AG10803 (cell line): ENCODE measurements around the gene NT5DC3.

Experiments
- DNase-seq: peaks from one replicate; pipeline ENCODE4 v3.0.0; 2010; ENCODE audit warnings: low read depth
- H3K4me3 ChIP-seq: 2 replicates; pipeline ENCODE4 v1.5.1; 2011; ENCODE audit warnings: mild to moderate bottlenecking, low read length, control low read depth
- TF ChIP-seq, protein P1 (sequence below): conservative IDR thresholded peaks from 2 replicates; pipeline ENCODE4 v1.5.1; 2011; ENCODE audit warnings: mild to moderate bottlenecking, low read length, control low read depth, inconsistent platforms

Gene NT5DC3

GRCh38 chr12:103755425-103755824, 85.6 kb downstream of the NT5DC3 start:
- DNase-seq, result no peak
- no peak overlapping the region for H3K4me3 ChIP-seq
- TF ChIP-seq, protein P1, sequence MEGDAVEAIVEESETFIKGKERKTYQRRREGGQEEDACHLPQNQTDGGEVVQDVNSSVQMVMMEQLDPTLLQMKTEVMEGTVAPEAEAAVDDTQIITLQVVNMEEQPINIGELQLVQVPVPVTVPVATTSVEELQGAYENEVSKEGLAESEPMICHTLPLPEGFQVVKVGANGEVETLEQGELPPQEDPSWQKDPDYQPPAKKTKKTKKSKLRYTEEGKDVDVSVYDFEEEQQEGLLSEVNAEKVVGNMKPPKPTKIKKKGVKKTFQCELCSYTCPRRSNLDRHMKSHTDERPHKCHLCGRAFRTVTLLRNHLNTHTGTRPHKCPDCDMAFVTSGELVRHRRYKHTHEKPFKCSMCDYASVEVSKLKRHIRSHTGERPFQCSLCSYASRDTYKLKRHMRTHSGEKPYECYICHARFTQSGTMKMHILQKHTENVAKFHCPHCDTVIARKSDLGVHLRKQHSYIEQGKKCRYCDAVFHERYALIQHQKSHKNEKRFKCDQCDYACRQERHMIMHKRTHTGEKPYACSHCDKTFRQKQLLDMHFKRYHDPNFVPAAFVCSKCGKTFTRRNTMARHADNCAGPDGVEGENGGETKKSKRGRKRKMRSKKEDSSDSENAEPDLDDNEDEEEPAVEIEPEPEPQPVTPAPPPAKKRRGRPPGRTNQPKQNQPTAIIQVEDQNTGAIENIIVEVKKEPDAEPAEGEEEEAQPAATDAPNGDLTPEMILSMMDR, result no peak

DNA sequence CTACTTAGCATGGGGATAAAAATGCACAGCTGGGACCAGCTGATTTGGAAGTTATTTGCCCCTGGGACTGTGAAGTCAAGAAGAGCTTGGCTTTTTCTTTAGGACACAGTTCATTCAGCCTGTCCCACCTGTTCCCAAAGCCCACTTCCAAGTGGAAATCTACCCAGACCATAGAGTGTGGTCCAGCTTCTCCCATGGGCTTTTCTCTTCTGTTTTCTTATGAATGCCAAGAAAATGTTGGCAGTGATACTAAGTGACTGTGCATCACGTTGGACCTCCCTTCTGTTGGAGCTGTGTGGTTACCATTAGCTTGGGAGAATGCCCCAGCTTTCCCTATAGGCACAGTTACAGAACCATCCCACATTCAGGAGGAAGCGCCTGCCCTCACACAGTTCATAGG, 89.4 kb downstream of the NT5DC3 start:
- peak; percentile 30 for DNase-seq
- TF ChIP-seq, protein P1, result no peak
- no peak overlapping the region for H3K4me3 ChIP-seq

GRCh38 chr12:103751171-103751570, 89.9 kb downstream of the NT5DC3 start:
- TF ChIP-seq, protein P1, result no peak
- DNase-seq, result no peak
- no peak overlapping the region for H3K4me3 ChIP-seq

DNA sequence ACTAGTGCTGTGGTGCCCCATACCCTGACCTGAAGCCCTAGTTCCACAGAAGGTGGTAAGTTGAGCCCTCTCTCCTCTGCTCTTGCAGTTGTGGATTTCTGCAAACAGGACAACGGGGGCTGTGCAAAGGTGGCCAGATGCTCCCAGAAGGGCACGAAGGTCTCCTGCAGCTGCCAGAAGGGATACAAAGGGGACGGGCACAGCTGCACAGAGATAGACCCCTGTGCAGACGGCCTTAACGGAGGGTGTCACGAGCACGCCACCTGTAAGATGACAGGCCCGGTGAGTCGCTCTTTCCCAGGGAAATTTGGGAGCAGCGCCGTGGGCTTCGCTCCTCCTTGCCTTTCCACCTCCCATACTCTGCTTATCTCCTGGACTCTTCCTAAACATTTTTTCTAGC, 92.2 kb downstream of the NT5DC3 start:
- no peak overlapping the region for H3K4me3 ChIP-seq
- TF ChIP-seq, protein P1, result no peak
- no peak for DNase-seq

DNA sequence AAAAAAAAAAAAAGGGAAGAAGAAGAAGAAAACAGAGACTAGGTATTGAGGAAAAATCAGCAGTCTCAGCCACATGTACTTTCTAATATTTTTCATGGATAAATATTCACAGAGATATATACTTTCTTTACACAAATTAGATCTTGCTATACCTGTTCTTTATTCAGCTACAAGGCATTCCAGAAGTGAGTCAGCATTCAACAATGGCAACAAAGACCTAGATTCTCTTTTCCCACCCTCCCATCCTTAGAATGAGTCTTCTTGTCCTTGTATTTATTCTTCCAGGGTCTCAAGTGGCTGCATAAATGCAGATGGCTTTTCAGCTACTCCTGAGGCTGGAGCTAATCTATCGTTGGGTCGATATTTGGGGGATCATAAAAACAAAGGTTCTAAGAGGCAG, 93.0 kb downstream of the NT5DC3 start:
- no peak overlapping the region for H3K4me3 ChIP-seq
- no peak for DNase-seq
- TF ChIP-seq, protein P1, result no peak

GRCh38 chr12:103745962-103746361, 95.1 kb downstream of the NT5DC3 start:
- TF ChIP-seq, protein P1, result no peak
- no peak for DNase-seq
- H3K4me3 ChIP-seq, result no peak overlapping the region

GRCh38 chr12:103743788-103744187, 97.2 kb downstream of the NT5DC3 start:
- no peak overlapping the region for H3K4me3 ChIP-seq
- TF ChIP-seq, protein P1, result no peak
- DNase-seq, result no peak
